ENCODE results near the gene LHPP. TPM values are rescaled to one million over a fixed set of nuclear protein-coding genes. Genes with fewer than 3 reads are reported as not detected.

LHPP gene
- total and polyA plus RNA-seq, 2 experiments from 2014 or later: 27.4 to 40.2 TPM

DNA sequence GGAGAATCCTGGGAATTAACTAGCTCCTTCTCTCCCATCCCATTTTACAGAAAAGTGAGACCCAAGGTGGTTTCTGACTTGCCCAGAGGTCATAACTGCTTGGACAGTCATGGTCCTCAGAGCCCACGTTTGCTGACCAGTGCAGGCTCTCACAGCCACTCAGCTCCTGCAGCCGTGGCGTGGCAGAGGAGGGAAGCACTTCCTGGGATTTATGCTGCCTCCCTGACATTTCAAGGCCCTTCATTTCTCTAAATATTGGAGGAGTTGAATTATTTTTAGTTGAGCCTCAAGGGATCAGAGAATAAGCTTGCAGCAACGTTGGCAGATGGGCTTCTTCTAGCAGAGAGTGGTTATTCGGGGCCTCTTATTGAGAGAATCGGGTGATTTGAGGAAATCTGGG lies 77.1 kb downstream of the LHPP start (continued):
- TF ChIP-seq ETS1 (IDR thresholded peaks at IDR 0.05): no peak
- TF ChIP-seq, protein P1, sequence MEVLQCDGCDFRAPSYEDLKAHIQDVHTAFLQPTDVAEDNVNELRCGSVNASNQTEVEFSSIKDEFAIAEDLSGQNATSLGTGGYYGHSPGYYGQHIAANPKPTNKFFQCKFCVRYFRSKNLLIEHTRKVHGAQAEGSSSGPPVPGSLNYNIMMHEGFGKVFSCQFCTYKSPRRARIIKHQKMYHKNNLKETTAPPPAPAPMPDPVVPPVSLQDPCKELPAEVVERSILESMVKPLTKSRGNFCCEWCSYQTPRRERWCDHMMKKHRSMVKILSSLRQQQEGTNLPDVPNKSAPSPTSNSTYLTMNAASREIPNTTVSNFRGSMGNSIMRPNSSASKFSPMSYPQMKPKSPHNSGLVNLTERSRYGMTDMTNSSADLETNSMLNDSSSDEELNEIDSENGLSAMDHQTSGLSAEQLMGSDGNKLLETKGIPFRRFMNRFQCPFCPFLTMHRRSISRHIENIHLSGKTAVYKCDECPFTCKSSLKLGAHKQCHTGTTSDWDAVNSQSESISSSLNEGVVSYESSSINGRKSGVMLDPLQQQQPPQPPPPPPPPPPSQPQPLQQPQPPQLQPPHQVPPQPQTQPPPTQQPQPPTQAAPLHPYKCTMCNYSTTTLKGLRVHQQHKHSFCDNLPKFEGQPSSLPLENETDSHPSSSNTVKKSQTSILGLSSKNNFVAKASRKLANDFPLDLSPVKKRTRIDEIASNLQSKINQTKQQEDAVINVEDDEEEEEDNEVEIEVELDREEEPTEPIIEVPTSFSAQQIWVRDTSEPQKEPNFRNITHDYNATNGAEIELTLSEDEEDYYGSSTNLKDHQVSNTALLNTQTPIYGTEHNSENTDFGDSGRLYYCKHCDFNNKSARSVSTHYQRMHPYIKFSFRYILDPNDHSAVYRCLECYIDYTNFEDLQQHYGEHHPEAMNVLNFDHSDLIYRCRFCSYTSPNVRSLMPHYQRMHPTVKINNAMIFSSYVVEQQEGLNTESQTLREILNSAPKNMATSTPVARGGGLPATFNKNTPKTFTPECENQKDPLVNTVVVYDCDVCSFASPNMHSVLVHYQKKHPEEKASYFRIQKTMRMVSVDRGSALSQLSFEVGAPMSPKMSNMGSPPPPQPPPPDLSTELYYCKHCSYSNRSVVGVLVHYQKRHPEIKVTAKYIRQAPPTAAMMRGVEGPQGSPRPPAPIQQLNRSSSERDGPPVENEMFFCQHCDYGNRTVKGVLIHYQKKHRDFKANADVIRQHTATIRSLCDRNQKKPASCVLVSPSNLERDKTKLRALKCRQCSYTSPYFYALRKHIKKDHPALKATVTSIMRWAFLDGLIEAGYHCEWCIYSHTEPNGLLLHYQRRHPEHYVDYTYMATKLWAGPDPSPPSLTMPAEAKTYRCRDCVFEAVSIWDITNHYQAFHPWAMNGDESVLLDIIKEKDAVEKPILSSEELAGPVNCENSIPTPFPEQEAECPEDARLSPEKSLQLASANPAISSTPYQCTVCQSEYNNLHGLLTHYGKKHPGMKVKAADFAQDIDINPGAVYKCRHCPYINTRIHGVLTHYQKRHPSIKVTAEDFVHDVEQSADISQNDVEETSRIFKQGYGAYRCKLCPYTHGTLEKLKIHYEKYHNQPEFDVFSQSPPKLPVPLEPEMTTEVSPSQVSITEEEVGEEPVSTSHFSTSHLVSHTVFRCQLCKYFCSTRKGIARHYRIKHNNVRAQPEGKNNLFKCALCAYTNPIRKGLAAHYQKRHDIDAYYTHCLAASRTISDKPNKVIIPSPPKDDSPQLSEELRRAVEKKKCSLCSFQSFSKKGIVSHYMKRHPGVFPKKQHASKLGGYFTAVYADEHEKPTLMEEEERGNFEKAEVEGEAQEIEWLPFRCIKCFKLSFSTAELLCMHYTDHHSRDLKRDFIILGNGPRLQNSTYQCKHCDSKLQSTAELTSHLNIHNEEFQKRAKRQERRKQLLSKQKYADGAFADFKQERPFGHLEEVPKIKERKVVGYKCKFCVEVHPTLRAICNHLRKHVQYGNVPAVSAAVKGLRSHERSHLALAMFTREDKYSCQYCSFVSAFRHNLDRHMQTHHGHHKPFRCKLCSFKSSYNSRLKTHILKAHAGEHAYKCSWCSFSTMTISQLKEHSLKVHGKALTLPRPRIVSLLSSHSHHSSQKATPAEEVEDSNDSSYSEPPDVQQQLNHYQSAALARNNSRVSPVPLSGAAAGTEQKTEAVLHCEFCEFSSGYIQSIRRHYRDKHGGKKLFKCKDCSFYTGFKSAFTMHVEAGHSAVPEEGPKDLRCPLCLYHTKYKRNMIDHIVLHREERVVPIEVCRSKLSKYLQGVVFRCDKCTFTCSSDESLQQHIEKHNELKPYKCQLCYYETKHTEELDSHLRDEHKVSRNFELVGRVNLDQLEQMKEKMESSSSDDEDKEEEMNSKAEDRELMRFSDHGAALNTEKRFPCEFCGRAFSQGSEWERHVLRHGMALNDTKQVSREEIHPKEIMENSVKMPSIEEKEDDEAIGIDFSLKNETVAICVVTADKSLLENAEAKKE (CRISPR knock-in tag; IDR thresholded peaks at IDR 0.05): no peak
- TF ChIP-seq NANOG (IDR thresholded peaks at IDR 0.05; ENCODE audit: borderline replicate concordance): no peak

DNA sequence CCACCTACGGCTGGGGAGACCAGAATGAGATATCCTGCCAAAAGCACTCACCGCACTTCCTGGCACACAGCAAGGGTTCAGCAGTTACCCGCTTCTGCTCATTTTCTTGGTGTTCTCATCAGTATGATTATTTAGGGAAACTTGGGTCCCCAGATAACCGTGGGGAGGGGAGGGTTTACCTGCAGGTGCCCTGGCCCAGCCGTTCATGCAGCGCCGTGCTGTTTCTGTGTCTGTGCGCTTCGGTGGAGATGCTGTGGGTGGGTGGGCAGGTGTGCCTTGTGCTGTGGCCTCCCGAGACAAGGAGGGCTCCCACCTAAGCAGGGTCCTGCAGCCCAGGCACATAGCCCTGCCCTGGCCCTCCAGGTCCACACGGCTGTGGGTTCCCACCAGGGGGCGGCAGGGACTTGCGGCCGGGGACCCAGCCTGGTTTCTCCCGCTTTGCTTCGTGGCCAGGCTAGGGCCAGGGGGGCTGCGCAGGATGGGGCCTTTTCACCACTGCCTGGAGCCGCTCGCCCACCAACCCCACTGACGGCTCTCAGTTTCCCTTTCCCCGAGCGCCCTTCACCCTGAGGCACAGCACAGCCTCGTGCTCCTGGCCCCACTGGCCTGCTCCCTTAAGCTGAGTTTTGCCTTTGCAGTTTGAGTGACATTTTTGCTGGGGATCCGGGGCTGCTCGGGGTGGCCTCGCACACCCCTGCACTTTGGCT lies 78.5 kb downstream of the LHPP start:
- no peak overlapping the region for H3K4me3 ChIP-seq
- H3K27me3 Mint-ChIP-seq (ENCODE audit: insufficient read depth, low read depth, poor library complexity): peaks cover 10% of the 10 kb centered on the region
- no peak overlapping the region for H3K4me3 Mint-ChIP-seq
- H3K36me3 Mint-ChIP-seq (ENCODE audit: low read depth): no peaks in the 10 kb centered on the region
- no peaks in the 10 kb centered on the region for H4K20me1 ChIP-seq (replicated peaks; ENCODE audit: insufficient read depth)
- no peak overlapping the region for H3K27ac Mint-ChIP-seq
- peaks cover 10% of the 10 kb centered on the region for H3K4me1 ChIP-seq (ENCODE audit: insufficient read depth)
- no peaks in the 10 kb centered on the region for H3K36me3 ChIP-seq (ENCODE audit: insufficient read depth)
- H3K79me2 ChIP-seq (replicated peaks; ENCODE audit: insufficient read depth): no peaks in the 10 kb centered on the region
- H3K27ac ChIP-seq (ENCODE audit: low read depth): no peak overlapping the region
- ATAC-seq: peak; percentile 77
- H3K27me3 ChIP-seq (ENCODE audit: insufficient read depth): no peaks in the 10 kb centered on the region
- H3K4me1 Mint-ChIP-seq: peaks cover 9% of the 10 kb centered on the region
- H3K9me2 ChIP-seq (ENCODE audit: insufficient read depth): no peaks in the 10 kb centered on the region
- H2AFZ ChIP-seq: no peak overlapping the region
- H3K9me3 Mint-ChIP-seq: no peaks in the 10 kb centered on the region
- H3K4me2 ChIP-seq: no peak overlapping the region
- DNase-seq (ENCODE audit: low spot score): peak; percentile 85
- no peaks in the 10 kb centered on the region for H3F3A ChIP-seq (replicated peaks; ENCODE audit: low read depth)
- TF ChIP-seq POLR2AphosphoS5 (IDR thresholded peaks at IDR 0.05; ENCODE audit: low read depth) (no peak), ETS1 (IDR thresholded peaks at IDR 0.05) (no peak), CREB1 (CRISPR knock-in tag; IDR thresholded peaks at IDR 0.05; ENCODE audit: low read depth) (no peak), STAT1 (IDR thresholded peaks at IDR 0.05; ENCODE audit: unreplicated experiment) (no peak)
- TF ChIP-seq, protein P1 (CRISPR knock-in tag; IDR thresholded peaks at IDR 0.05): no peak

All from GM23338 (cell line).